Activated CD4-positive, alpha-beta T cell treated with anti-CD3 and anti-CD28 coated beads, Interleukin-10, Interleukin-2, amounts not matched to agents 100 ng/mL and 50 ng/mL, durations not matched to agents 16 hours and 8 hours (primary cell): Measurements from ENCODE around the gene ZNF827.

Experiments used
- DNase-seq: peaks from one replicate; pipeline ENCODE4 v3.0.0-alpha.2; 2020

The ZNF827 gene

DNA sequence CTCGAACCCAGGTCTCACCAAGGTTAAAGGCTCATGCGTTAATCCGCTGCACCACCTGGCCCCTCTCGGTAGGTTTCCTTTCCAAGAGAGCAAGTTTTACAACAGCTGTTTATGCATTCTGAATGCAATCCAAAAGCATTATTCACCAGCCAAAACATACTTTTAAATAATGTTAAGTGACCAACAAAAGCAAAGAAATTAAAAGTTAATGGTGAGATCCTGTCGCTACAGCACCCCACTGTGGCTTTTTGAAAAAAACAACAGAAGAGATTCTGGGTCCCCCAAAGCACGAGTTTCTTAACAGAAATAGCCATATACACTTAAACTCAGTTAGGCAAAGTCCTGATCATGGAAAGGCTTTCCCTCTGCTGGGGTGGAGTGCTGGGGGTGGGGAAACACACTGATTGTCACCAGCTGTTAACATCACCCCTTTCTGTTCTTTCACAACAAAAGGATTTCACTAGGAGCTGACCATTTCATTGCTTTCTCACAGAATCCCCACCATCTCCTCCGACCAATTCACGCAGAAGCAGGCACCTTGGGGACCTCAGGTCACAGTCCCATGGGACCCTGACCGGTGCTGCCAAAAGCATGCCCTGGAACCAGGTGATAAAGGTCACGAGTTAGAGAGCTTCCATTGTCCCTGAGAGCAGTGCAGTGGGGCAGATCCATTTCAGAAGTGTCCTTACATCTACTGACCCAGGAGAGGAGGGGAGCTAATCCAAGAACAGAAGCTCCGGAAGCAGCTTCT, 51.2 kb downstream of the ZNF827 start:
- DNase-seq: no peak

GRCh38 chr4:145886871-145887240, 51.8 kb downstream of the ZNF827 start:
- no peak for DNase-seq

GRCh38 chr4:145885666-145886065, 53.0 kb downstream of the ZNF827 start:
- no peak for DNase-seq

GRCh38 chr4:145884775-145885174, 53.8 kb downstream of the ZNF827 start:
- DNase-seq: no peak

GRCh38 chr4:145883101-145883694, 55.4 kb downstream of the ZNF827 start:
- DNase-seq: no peak

DNA sequence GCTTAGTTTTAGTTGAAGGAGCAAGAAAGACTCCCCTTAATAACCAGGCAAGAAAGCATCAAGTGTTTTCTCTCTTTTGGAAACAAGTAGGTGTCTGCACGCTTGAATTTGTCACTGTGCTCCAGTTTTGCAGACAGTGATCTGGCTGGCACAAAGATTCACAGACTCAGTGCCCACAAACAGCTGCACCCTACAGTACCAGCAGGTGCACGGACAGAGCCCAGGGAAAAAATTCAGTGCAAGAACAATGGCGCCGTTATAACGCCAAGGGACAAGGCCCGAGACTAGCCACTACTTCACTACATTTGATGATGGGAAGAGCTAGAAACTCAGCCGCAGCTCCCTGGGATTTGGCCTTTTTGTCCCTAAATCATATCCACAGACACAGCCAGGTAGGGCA, 56.0 kb downstream of the ZNF827 start:
- no peak for DNase-seq

GRCh38 chr4:145881989-145882388, 56.6 kb downstream of the ZNF827 start:
- no peak for DNase-seq

- DNase-seq: no peak
Observed at GRCh38 chr4:145881576-145881975, 57.0 kb downstream of the ZNF827 start.

GRCh38 chr4:145880355-145880960, 58.2 kb downstream of the ZNF827 start:
- no peak for DNase-seq

- no peak for DNase-seq
Observed at GRCh38 chr4:145879598-145879997, 59.0 kb downstream of the ZNF827 start.

DNA sequence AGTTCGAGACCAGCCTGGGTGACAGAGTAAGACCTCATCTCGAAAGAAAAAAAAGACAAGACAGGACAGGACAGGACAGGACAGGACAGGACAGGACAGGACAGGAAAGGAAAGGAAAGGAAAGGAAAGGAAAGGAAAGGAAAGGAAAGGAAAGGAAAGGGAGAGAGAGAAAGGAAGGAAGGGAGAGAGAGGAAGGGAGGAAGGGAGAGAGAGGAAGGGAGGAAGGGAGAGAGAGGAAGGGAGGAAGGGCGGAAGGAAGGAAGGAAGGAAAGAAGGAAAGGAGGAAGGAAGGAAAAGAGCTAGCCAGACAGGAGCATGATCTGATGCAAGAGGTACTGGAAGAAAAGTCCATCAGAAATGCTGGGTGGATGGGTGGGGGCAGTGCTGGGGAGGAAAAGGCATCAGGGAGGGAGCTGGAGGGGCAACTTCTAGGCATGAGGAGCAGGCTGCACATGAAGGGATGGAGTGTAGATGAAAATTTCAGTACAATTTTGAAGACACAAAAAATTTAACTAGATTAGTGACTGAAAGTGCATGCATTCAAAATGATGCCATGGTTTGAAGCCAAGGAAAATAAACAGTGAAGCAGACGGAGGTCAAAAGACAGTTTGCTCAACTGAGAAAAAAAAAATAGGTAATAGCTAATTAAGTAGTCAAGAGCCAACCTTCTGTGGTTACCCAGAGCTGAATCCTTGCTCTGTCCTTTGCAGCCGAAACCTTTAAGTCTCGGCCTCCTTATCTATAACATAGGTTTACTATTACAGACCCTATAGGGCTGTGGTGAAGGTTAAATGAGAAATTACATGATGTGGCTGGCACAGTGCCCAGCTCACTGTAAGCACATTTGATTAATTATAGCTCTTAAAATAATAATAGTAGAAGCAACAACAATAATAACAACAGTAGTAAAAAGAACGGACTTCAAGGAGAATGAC, 59.9 kb downstream of the ZNF827 start:
- DNase-seq: no peak

DNA sequence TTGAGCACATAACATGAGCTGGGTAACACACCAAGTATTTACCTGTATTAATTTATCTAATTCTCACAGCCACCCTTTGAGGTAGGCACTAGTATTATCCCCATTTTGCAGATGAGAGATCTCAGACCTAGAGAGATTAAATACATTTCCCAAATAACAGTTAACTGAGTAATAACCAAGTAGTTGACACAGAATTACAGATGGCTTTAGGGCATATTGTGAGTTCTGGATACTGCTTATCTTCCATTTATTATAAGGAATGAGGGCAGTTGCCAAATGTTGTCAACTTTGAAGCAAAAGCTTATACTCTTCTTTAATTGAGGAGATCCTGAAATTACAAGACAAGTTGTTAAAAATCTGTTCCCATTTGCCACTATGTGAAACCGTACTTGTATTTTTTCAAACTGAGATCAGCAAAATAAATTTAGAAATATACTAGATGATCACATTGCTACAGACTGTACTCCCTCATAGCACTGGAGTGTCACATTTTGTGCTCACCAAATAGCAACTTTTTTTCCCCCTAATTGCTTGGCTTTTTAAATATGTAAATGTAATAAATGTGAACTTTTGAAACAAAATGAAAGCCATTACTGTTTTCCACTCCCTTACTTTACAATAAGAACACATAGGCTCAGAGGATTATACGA, 62.0 kb downstream of the ZNF827 start:
- no peak for DNase-seq

DNA sequence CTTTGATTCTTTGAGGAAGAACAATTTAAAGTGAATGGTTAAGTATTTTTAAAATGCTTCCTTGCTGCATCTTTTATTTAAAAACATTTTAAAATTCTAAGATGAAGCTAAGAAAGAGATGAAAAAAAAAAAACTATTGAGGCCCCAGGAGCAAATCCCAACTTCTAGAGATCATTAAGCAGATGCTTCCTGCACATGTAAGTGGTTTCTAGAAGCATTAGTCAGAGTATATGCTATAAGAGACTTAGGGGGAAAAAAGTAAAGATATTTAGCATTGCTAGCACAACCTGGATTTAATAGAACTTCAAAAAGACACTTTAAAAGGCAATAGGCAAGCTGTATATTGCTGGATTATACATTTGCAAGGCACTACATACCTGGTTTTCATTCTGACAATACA, 64.7 kb downstream of the ZNF827 start:
- no peak for DNase-seq

DNA sequence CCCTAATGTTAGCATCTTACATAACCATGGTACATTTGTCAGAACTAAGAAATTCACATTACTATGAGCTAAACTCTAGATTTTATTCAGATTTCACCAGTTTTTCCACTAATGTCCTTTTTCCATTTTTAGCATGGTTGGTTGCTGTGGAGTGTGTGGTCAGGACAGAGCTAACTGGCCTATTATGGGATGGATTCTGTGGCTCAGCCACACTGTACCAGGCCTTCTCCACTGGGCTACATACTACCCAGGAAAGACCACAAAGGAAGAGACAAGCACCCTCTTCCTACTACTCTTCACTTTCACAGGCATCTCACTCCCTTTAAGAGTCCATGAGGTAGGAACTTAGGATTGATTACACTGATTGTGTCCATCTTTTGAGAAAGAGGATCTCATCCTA, 67.4 kb downstream of the ZNF827 start:
- peak; percentile 10 for DNase-seq

- no peak for DNase-seq
Observed at GRCh38 chr4:145870155-145871020, 68.2 kb downstream of the ZNF827 start.

DNA sequence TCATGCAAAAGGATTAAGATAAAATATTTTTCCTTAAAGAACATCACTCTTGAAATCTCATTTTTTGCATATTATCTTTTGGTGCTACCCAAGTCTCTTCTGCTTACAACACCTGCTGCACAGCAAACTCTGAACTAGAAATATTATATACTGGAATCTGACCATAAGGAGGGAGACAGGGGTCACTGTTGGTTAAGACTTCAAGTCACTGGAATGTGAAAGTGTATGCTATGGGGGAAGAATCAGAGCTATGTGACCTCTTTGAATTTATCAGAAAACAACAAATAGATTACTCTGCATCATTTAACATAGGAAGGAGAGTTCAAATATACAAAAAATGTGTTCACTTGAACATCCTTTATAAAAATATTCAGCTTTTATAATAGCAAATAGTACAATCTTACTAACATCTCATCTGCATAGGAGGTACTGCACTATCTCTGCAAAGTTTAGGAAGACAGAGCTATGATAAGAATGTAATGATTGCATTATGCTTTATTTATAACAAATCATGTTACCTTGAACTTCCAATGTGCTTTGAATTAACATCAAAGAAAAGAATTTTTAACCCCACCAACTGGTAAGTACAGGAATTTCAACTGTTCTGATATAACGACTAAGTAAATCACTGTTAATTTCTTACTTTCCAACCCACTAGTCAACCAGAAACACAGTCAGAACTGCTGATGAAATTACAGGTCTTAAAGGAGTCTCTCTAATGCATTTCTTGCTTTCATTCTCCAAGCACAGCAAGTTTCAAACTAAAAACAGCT, 69.8 kb downstream of the ZNF827 start:
- peak; percentile 61 for DNase-seq

DNA sequence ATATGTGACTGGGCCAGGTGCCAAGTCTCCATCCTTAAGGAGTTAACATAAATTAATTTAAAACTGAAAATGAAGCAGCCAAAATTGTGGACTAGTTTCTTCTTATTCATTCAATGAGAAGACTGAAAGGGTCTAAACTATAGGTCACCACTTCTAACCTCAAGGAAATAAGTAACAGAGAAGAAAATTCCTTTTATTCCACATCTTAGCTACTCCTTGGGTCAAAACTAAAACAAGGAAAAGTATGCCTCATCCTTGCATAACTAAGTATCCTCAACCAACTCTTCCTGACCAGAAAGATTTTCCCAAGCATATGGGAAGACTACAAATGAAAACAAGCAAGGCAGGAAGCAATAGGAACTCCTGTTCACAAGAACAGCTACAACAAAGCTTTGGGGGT, 71.2 kb downstream of the ZNF827 start:
- DNase-seq: no peak

GRCh38 chr4:145866991-145867390, 71.6 kb downstream of the ZNF827 start:
- no peak for DNase-seq

DNA sequence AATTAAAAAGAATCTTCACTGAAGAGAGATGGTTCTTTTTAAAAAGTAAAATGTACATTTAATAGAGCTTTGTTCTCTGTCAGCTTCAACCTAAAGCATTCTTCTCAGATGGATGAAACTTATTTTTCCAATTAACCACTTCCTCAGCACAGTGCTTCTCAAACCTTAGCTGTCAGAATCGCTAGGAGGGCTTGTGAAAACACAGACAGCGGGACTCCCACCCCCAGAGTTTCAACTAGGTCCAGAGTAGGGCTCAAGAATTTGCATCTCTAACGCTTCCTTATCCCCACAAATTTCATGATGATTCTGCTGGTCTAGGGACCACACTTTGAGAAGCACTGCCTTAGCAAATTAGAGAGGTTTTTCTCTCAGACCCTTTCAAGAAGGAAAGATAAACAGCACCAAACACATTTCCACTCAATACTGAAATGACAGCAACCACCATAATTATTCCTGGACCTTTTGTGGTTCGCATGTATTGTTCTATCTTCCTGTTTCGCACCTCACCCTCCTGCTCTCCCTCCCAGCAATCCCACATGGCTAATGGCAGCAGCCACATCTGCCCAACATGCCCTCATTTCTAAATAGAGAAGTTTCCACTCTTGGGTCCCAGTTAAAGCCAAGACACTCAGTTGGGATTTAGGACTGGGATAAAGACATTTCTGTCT, 73.2 kb downstream of the ZNF827 start:
- no peak for DNase-seq

DNA sequence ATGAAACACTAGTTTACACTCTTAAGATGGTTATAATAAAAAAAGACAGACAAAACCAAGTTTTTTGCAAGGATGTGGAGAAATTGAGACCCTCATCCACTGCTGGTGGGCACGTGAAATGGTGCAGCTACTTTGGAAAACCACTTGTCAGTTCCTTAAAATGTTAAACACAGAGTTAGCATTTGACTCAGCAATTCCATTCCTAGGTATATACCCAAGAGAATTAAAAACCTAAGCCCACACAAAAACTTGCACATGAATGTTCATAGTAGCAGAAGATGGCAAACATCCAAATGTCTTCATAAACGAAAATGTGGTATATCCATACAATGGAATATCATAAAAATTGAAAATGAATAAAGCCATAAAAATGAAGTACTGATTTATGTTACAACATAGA, 75.4 kb downstream of the ZNF827 start:
- DNase-seq: no peak
